Glutamatergic neuron (in vitro differentiated cells): ENCODE data around the gene HNMT. TPM values are rescaled to one million over a fixed set of nuclear protein-coding genes. Genes with fewer than 3 reads are reported as not detected.
"Not testable (repeated sequence)": the region's sequence is repeated elsewhere in the genome, so short reads cannot be mapped to it uniquely, and the experiment has no call there.

ENCODE experiments used
- DNase-seq: peaks from one replicate; pipeline ENCODE4 v3.0.0; 2022
- H3K27ac Mint-ChIP-seq: one replicate; pipeline ENCODE4 v1.8.0; 2020; ENCODE audit warnings: mild to moderate bottlenecking, mixed read lengths, inconsistent platforms; ENCODE audit not compliant: unreplicated experiment
- H3K27me3 Mint-ChIP-seq: one replicate; pipeline ENCODE4 v1.8.0; 2020; ENCODE audit warnings: mild to moderate bottlenecking, moderate library complexity, mixed read lengths, inconsistent platforms; ENCODE audit not compliant: unreplicated experiment
- H3K36me3 Mint-ChIP-seq: one replicate; pipeline ENCODE4 v1.8.0; 2020; ENCODE audit warnings: mild to moderate bottlenecking, mixed read lengths, inconsistent platforms; ENCODE audit not compliant: unreplicated experiment
- H3K4me1 Mint-ChIP-seq: one replicate; pipeline ENCODE4 v1.8.0; 2020; ENCODE audit warnings: mild to moderate bottlenecking, low read depth, mixed read lengths, inconsistent platforms; ENCODE audit not compliant: unreplicated experiment
- H3K4me3 Mint-ChIP-seq: one replicate; pipeline ENCODE4 v1.8.0; 2020; ENCODE audit warnings: mild to moderate bottlenecking, mixed read lengths, inconsistent platforms; ENCODE audit not compliant: unreplicated experiment
- H3K9me3 Mint-ChIP-seq: one replicate; pipeline ENCODE4 v1.8.0; 2020; ENCODE audit warnings: mild to moderate bottlenecking, moderate library complexity, mixed read lengths, inconsistent platforms; ENCODE audit not compliant: unreplicated experiment
- total RNA-seq: library from RNA; stranded (reverse); fragmentation: NEBNext Ultra II Directional; extraction: Animal tissue kit (Norgen Biotek cat#: 25700); gene quantifications from one replicate; pipeline ENCODE4 v1.2.1, GENCODE V29; 2021; ENCODE audit not compliant: unreplicated experiment
- TF ChIP-seq, protein P1 (sequence below): fragments of 200-600 bp; sonication (generic); IDR thresholded peaks from one replicate; pipeline ENCODE4 v1.5.0; 2021; ENCODE audit not compliant: partially characterized antibody, unreplicated experiment

The HNMT gene
- total RNA-seq, 1 donor from 2014 or later = not detected

DNA sequence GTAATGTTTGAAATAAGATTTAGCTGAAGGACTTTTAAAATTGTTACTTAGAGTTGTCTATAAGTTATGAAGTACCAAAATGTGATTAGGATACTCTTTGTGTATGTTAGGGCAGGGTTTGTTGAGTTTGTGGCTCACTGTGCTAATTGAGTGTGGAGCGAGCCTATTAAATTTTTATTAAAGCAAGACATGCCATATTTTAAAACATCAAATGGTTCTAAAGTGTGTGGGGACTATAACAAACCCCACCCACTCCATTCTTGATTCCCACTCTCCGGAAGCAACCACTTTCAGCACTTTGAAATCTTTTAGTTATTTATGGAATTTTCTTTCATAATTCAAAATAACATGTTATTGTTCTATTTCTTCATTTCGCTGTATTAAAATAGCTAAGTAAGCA is 1.8 kb downstream of the HNMT start:
- TF ChIP-seq, protein P1, sequence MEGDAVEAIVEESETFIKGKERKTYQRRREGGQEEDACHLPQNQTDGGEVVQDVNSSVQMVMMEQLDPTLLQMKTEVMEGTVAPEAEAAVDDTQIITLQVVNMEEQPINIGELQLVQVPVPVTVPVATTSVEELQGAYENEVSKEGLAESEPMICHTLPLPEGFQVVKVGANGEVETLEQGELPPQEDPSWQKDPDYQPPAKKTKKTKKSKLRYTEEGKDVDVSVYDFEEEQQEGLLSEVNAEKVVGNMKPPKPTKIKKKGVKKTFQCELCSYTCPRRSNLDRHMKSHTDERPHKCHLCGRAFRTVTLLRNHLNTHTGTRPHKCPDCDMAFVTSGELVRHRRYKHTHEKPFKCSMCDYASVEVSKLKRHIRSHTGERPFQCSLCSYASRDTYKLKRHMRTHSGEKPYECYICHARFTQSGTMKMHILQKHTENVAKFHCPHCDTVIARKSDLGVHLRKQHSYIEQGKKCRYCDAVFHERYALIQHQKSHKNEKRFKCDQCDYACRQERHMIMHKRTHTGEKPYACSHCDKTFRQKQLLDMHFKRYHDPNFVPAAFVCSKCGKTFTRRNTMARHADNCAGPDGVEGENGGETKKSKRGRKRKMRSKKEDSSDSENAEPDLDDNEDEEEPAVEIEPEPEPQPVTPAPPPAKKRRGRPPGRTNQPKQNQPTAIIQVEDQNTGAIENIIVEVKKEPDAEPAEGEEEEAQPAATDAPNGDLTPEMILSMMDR = no peak

DNA sequence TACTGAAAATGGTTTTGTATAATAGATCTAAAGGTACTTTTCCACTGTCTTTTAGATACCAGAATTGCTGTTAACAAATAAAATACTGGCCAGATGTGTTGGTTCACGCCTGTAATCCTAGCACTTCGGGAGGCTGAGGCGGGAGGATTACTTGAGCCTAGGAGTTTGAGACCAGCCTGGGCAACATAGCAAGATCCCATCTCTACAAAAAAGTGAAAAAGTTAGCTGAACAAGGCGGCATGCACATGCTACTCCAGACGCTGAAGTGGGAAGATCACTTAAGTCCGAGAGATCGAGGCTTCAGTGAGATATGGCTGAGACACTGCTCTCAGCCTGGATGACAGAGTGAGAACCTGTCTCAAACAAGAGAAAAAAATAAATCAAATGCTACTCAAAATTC is 2.8 kb downstream of the HNMT start:
- peaks cover 2% of the 10 kb centered on the region for H3K27me3 Mint-ChIP-seq
- no peak overlapping the region for H3K4me3 Mint-ChIP-seq
- H3K9me3 Mint-ChIP-seq = no peaks in the 10 kb centered on the region
- DNase-seq = no peak
- no peaks in the 10 kb centered on the region for H3K36me3 Mint-ChIP-seq
- peaks cover 2% of the 10 kb centered on the region for H3K4me1 Mint-ChIP-seq
- no peak overlapping the region for H3K27ac Mint-ChIP-seq
- TF ChIP-seq, protein P1 = no peak

More for the DNA sequence above, 1.8 kb downstream of the HNMT start:
- DNase-seq = no peak
- H3K9me3 Mint-ChIP-seq = no peaks in the 10 kb centered on the region
- H3K4me3 Mint-ChIP-seq = no peak overlapping the region
- peaks cover 2% of the 10 kb centered on the region for H3K4me1 Mint-ChIP-seq
- H3K36me3 Mint-ChIP-seq = no peaks in the 10 kb centered on the region
- no peak overlapping the region for H3K27ac Mint-ChIP-seq
- H3K27me3 Mint-ChIP-seq = peaks cover 2% of the 10 kb centered on the region

DNA sequence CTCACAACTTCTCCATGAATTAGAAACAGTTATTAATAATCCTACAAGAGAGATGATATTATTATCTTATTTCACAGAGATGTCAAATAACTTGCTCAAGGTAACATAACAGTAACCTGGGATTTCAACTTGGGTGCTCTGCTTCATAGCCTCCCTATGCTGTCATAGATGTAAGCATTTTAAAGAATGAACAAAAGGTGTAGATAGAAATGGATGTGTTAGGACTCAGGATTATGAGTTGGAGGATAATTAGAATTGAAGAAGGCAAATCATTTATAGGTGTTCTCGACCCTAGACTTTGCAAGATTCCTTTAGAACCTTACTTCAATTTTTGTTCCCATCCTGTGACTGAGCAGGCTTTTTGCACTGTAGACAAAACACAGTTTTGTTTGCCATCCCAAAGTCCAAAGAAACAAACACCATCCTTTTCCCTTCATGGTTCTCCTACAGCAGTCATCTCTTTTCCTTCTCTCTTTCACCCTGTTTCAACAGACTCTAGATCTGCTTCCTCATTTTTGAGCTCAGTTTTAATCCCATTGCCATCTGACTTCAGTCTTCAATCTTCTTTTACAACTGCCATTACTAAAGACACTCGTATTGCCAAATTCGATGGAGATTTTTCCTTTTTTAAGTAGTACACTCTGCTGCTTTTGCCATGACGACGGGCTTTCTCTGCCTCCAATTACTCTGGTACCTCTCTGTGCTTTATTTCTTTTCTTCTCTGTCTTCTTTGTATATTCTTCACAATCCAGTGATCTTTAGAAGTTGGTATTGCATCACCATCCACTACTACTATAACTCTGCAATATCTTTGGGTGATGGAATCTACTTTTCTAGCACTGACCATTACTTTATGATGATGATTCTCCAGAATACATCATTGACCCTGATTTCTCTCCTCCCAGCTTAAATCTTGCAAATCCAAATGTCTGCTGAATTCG is 4.5 kb downstream of the HNMT start:
- no peak overlapping the region for H3K27ac Mint-ChIP-seq
- TF ChIP-seq, protein P1 = no peak
- DNase-seq = no peak
- H3K27me3 Mint-ChIP-seq = peaks cover 2% of the 10 kb centered on the region
- H3K9me3 Mint-ChIP-seq = no peaks in the 10 kb centered on the region
- no peaks in the 10 kb centered on the region for H3K36me3 Mint-ChIP-seq
- H3K4me3 Mint-ChIP-seq = no peak overlapping the region
- H3K4me1 Mint-ChIP-seq = peaks cover 2% of the 10 kb centered on the region

DNA sequence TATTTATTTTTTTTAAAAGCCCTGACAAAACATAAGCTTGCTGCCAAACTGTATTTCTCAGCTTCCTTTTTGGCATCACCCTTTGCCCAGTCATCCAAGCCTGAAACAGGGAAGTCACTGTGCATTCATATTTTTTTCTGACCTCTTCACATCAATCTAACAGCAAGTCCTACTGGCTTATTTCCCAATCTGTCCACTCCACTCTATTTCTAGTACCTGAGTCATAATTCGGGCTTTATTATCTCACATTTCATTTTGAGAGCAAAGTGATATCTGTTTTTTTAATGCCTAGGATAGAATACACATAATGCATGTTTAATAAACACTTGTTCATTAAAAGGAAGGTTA is 5.1 kb downstream of the HNMT start:
- TF ChIP-seq, protein P1 = no peak
- DNase-seq = no peak
- Mint-ChIP-seq H3K4me1 (peaks cover 2% of the 10 kb centered on the region), H3K36me3 (no peaks in the 10 kb centered on the region), H3K27me3 (peaks cover 2% of the 10 kb centered on the region), H3K9me3 (no peaks in the 10 kb centered on the region), H3K27ac (no peak overlapping the region), H3K4me3 (no peak overlapping the region)

DNA sequence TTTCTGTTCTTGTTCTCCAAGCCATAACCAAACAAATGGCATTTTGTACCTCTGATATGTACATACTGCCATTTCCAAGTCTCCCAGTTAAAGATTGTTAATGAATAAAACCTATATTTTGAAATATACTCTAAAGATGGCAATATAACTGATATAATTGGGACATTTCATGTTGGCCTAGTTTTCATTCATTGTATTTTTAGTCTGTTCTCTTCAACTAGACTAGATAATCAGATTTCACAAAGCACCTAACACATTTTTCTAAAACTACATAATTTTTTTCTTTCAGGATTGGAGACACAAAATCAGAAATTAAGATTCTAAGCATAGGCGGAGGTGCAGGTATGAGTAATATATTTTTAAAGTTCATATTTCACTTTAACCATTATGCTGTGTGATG is 5.6 kb downstream of the HNMT start:
- H3K27me3 Mint-ChIP-seq = peaks cover 2% of the 10 kb centered on the region
- H3K4me3 Mint-ChIP-seq = no peak overlapping the region
- H3K9me3 Mint-ChIP-seq = no peaks in the 10 kb centered on the region

DNA sequence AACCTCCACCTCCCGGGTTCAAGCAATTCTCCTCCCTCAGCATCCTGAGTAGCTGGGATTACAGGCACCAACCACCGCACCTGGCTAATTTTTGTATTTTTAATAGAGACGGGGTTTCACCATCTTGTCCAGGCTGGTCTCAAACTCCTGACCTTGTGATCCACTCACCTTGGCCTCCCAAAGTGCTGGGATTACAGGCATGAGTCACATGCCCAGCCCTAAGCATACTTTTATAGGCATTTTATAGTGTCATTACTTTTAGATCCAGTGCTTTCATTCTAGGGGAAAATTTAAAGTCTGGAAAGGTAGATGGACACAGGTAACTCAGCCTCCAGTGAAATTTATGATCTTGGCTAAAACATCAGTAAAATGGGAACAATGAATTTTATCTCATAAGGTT is 7.0 kb downstream of the HNMT start:
- not testable (repeated sequence) for DNase-seq, H3K9me3 Mint-ChIP-seq, H3K36me3 Mint-ChIP-seq, H3K27me3 Mint-ChIP-seq, H3K4me3 Mint-ChIP-seq, H3K4me1 Mint-ChIP-seq, H3K27ac Mint-ChIP-seq

More for the DNA sequence above, 5.6 kb downstream of the HNMT start:
- H3K36me3 Mint-ChIP-seq = no peaks in the 10 kb centered on the region
- TF ChIP-seq, protein P1 = no peak
- H3K27ac Mint-ChIP-seq = no peak overlapping the region
- DNase-seq = no peak
- peaks cover 2% of the 10 kb centered on the region for H3K4me1 Mint-ChIP-seq
